Naive thymus-derived CD8-positive, alpha-beta T cell (primary cell): ENCODE measurements around the gene APOB. TPM values are rescaled to one million over a fixed set of nuclear protein-coding genes. Genes with fewer than 3 reads are reported as not detected.

ENCODE experiments used
- ATAC-seq, 2 donors: fragments of 150-1000 bp; cut with Tn5 transposase in 1 of 2; sonication (Bioruptor Pico), chemical (Tn5 transposase) in 1 of 2; 1 replicate in 1 of 2; 2 replicates in 1 of 2; pipeline ENCODE4 v1.10.0; 2021; ENCODE audit warnings: mild to moderate bottlenecking in 2 of 2, moderate library complexity in 2 of 2
- POLR2A ChIA-PET: fragments of 350-600 bp; sonication (Branson Sonifier 250); formaldehyde crosslinking; loops from one replicate; lab custom pipeline; 2021; ENCODE audit warnings: antibody characterized with exemption; lab: Charles Lee
- DNase-seq, 10 donors: peaks; one replicate each; pipeline versions ENCODE4 v3.0.0 to v3.0.0-alpha.2; 2020 to 2022
- H3K27ac Mint-ChIP-seq, 10 donors: one replicate each; pipeline ENCODE4 v1.8.0; 2020 to 2022; ENCODE audit warnings: mild to moderate bottlenecking in 10 of 10, mixed read lengths in 10 of 10, moderate library complexity in 4 of 10, inconsistent platforms in 1 of 10
- H3K27me3 Mint-ChIP-seq, 5 donors: one replicate each; pipeline ENCODE4 v1.8.0; 2021 to 2022; ENCODE audit warnings: mixed read lengths in 5 of 5
- H3K36me3 Mint-ChIP-seq, 3 donors: one replicate each; pipeline ENCODE4 v1.8.0; 2020 to 2022; ENCODE audit warnings: mixed read lengths in 3 of 3, mild to moderate bottlenecking in 2 of 3, inconsistent platforms in 1 of 3
- H3K4me1 Mint-ChIP-seq, 4 donors: one replicate each; pipeline ENCODE4 v1.8.0; 2021 to 2022; ENCODE audit warnings: mixed read lengths in 4 of 4
- H3K4me3 Mint-ChIP-seq, 10 donors: one replicate each; pipeline ENCODE4 v1.8.0; 2020 to 2022; ENCODE audit warnings: mild to moderate bottlenecking in 10 of 10, mixed read lengths in 10 of 10, moderate library complexity in 6 of 10, inconsistent platforms in 1 of 10
- H3K9me3 Mint-ChIP-seq, 9 donors: one replicate each; pipeline ENCODE4 v1.8.0; 2020 to 2022; ENCODE audit warnings: mixed read lengths in 9 of 9, mild to moderate bottlenecking in 3 of 9, inconsistent platforms in 1 of 9, moderate library complexity in 1 of 9
- polyA plus RNA-seq, 3 donors: library from polyadenylated mRNA; unstranded; fragments of 300-500 nt; fragmentation: Illumina TruSeq; gene quantifications; one replicate each; pipeline ENCODE4 v1.2.3, GENCODE V29; 2021
- total RNA-seq, 8 experiments: library from RNA in 2 of 8; stranded (reverse) in 2 of 8; gene quantifications; one replicate each; pipeline ENCODE4 v1.2.3 and lab custom pipeline; 2021 to 2026

Gene APOB
- total and polyA plus RNA-seq, 5 experiments from 2014 or later, result not detected

- Mint-ChIP-seq H3K4me1 (no peaks in the 10 kb centered on the region), H3K9me3 (no peaks in the 10 kb centered on the region), H3K4me3 (no peak overlapping the region), H3K27me3 (peaks cover 6 to 36% (median 14%) of the 10 kb centered on the region in 5 donors), H3K36me3 (no peaks in the 10 kb centered on the region), H3K27ac (no peak overlapping the region)
- POLR2A ChIA-PET, result no interaction called here
- no peak for DNase-seq
- no peak for ATAC-seq
Measured at GRCh38 chr2:20959252-20959651, 84.6 kb downstream of the APOB start.

- ATAC-seq (no peak), DNase-seq (no peak)
- no peaks in the 10 kb centered on the region for H3K9me3 Mint-ChIP-seq
- H3K4me3 Mint-ChIP-seq, result no peak overlapping the region
- POLR2A ChIA-PET, result no interaction called here
- no peaks in the 10 kb centered on the region for H3K4me1 Mint-ChIP-seq
- no peaks in the 10 kb centered on the region for H3K36me3 Mint-ChIP-seq
- no peak overlapping the region for H3K27ac Mint-ChIP-seq
- peaks cover 3 to 28% (median 11%) of the 10 kb centered on the region in 5 donors for H3K27me3 Mint-ChIP-seq
Measured at GRCh38 chr2:20957788-20958525, 85.9 kb downstream of the APOB start.

- no peaks in the 10 kb centered on the region for H3K4me1 Mint-ChIP-seq
- H3K36me3 Mint-ChIP-seq, result no peaks in the 10 kb centered on the region
- H3K27ac Mint-ChIP-seq, result no peak overlapping the region
- no peak for DNase-seq
- H3K27me3 Mint-ChIP-seq, result peaks cover 2 to 19% (median 10%) of the 10 kb centered on the region in 5 donors
- POLR2A ChIA-PET, result no interaction called here
- H3K9me3 Mint-ChIP-seq, result no peaks in the 10 kb centered on the region
- H3K4me3 Mint-ChIP-seq, result no peak overlapping the region
- ATAC-seq, result no peak
Measured at GRCh38 chr2:20955277-20956026, 88.4 kb downstream of the APOB start.

- DNase-seq (no peak), ATAC-seq (no peak)
- Mint-ChIP-seq H3K36me3 (no peaks in the 10 kb centered on the region), H3K27me3 (peaks cover 0 to 11% (median 4%) of the 10 kb centered on the region in 5 donors), H3K27ac (no peak overlapping the region), H3K4me1 (no peaks in the 10 kb centered on the region), H3K9me3 (no peaks in the 10 kb centered on the region), H3K4me3 (no peak overlapping the region)
- POLR2A ChIA-PET, result no interaction called here
Measured at GRCh38 chr2:20953146-20953824, 90.6 kb downstream of the APOB start.

Other genes starting within 250 kb of the APOB start
- 10 to 100 TPM; 16.7 to 19.7 TPM for gene LDAH, start 221.0 kb downstream of the APOB start, total RNA-seq
- 10 to 100 TPM; 10.1 to 11.3 (median 10.5) TPM for gene LDAH, start 221.0 kb downstream of the APOB start, polyA plus RNA-seq
- gene TDRD15, start 79.9 kb upstream of the APOB start, total RNA-seq, result not detected
- not detected for gene TDRD15, start 79.9 kb upstream of the APOB start, polyA plus RNA-seq